ENCODE measurements around the gene PCDH9.

- TF ChIP-seq REST (IDR thresholded peaks at IDR 0.05; ENCODE audit: insufficient read depth in 1 of 2, low read depth in 2 of 2, low read length in 2 of 2) = no peak
- TF ChIP-seq TAF1 (IDR thresholded peaks at IDR 0.05; ENCODE audit: borderline replicate concordance, insufficient read depth, low read length) = no peak
Measured at GRCh38 chr13:66745307-66745706, 484.8 kb downstream of the PCDH9 start.
